HCT116 (cell line): ENCODE results near the gene RAB3B. TPM values are rescaled to one million over a fixed set of nuclear protein-coding genes. Genes with fewer than 3 reads are reported as not detected.

Experiments
- ATAC-seq: fragments of 200-7000 bp; cut with Tn5 transposase; 2 replicates; pipeline ENCODE4 v1.9.1; 2020; ENCODE audit warnings: mild to moderate bottlenecking, moderate library complexity
- BruUV-seq: library from RNA; stranded (reverse); fragments of 400-500 nt; replicated peaks from 2 replicates; lab custom pipeline; 2021; lab: Mats Ljungman, UMichigan
- CTCF ChIA-PET: fragments of 300-600 bp; sonication (Branson Sonifier 250); formaldehyde crosslinking; loops from one replicate; lab custom pipeline; 2021; ENCODE audit warnings: antibody characterized with exemption; lab: Charles Lee
- POLR2A ChIA-PET: fragments of 300-600, 350-600 bp; sonication (Branson Sonifier 250); formaldehyde crosslinking; loops from one replicate; lab custom pipeline; 2021; ENCODE audit warnings: antibody characterized with exemption; lab: Charles Lee
- RAD21 ChIA-PET, 2 experiments: fragments of 300-600 bp; sonication (Branson Sonifier 250); formaldehyde crosslinking; loops; one replicate each; lab custom pipeline; 2023; ENCODE audit warnings: low total read pairs in 2 of 2; ENCODE audit not compliant: uncharacterized antibody in 2 of 2, unreplicated experiment in 2 of 2, low non-redundant PET in 1 of 2; lab: Charles Lee
- DNase-seq: peaks from one replicate; pipeline ENCODE4 v3.0.0-alpha.2; 2010; ENCODE audit warnings: low read depth, low spot score
- H2AFZ ChIP-seq: fragments of 200-600 bp; shearing (Covaris generic), sonication (generic); 2 replicates; pipeline ENCODE4 v1.6.1; 2017; ENCODE audit warnings: low read depth, mixed run types, mixed read lengths, antibody characterized with exemption, low read length; ENCODE audit not compliant: poor library complexity, severe bottlenecking
- H3K27ac ChIP-seq: 2 replicates; pipeline ENCODE4 v1.5.1; 2012; ENCODE audit warnings: low read depth, low read length
- H3K27me3 ChIP-seq: fragments of 200-600 bp; sonication (generic); 2 replicates; pipeline ENCODE4 v1.6.1; 2016; ENCODE audit warnings: mixed run types, low read length, mixed read lengths; ENCODE audit not compliant: insufficient read depth
- H3K36me3 ChIP-seq, 2 experiments: fragments of 200-500 bp in 1 of 2; fragments of 200-600 bp in 1 of 2; sonication (Bioruptor generic) in 1 of 2; sonication (generic) in 1 of 2; 2 replicates each; pipeline versions ENCODE4 v1.5.1 to v1.6.1; 2014 to 2016; ENCODE audit warnings: low read length in 2 of 2, inconsistent platforms in 1 of 2, mixed read lengths in 1 of 2, mixed run types in 1 of 2; ENCODE audit not compliant: insufficient read depth in 2 of 2, control insufficient read depth in 1 of 2
- H3K4me1 ChIP-seq, 2 experiments: fragments of 200-600 bp in 1 of 2; sonication (generic) in 1 of 2; 2 replicates each; pipeline versions ENCODE4 v1.5.1 to v1.6.1; 2012 to 2017; ENCODE audit warnings: low read length in 2 of 2, inconsistent platforms in 1 of 2, mild to moderate bottlenecking in 1 of 2, mixed read lengths in 1 of 2, mixed run types in 1 of 2, moderate library complexity in 1 of 2; ENCODE audit not compliant: insufficient read depth in 2 of 2, control insufficient read depth in 1 of 2
- H3K4me2 ChIP-seq: fragments of 200-600 bp; sonication (generic); 2 replicates; pipeline ENCODE4 v1.6.1; 2017; ENCODE audit warnings: mixed run types, low read length, mixed read lengths
- H3K4me3 ChIP-seq, 2 experiments: fragments of 200-600 bp in 1 of 2; sonication (generic) in 1 of 2; replicated peaks in 1 of 2; 2 replicates each; pipeline ENCODE4 v1.5.1; 2011 to 2016; ENCODE audit warnings: low read length in 2 of 2, control low read depth in 1 of 2, low read depth in 1 of 2, mild to moderate bottlenecking in 1 of 2, mixed read lengths in 1 of 2, mixed run types in 1 of 2
- H3K79me2 ChIP-seq: fragments of 200-600 bp; sonication (generic); 2 replicates; pipeline ENCODE4 v1.6.1; 2017; ENCODE audit warnings: mild to moderate bottlenecking, mixed run types, low read length, moderate library complexity, mixed read lengths; ENCODE audit not compliant: insufficient read depth
- H3K9ac ChIP-seq: fragments of 200-600 bp; sonication (generic); 2 replicates; pipeline ENCODE4 v1.6.1; 2016; ENCODE audit warnings: low read length, mixed read lengths
- H3K9me2 ChIP-seq: fragments of 200-600 bp; sonication (generic), shearing (Covaris generic); 2 replicates; pipeline ENCODE4 v1.6.1; 2017; ENCODE audit warnings: mixed run types, mild to moderate bottlenecking, moderate library complexity; ENCODE audit not compliant: insufficient read depth
- H3K9me3 ChIP-seq, 2 experiments: fragments of 200-500 bp in 1 of 2; fragments of 200-600 bp in 1 of 2; sonication (Bioruptor generic) in 1 of 2; sonication (generic) in 1 of 2; 2 replicates each; pipeline ENCODE4 v1.6.1; 2014 to 2017; ENCODE audit warnings: low read length in 2 of 2, mixed read lengths in 2 of 2, inconsistent platforms in 1 of 2, low read depth in 1 of 2, mild to moderate bottlenecking in 1 of 2, mixed run types in 1 of 2, moderate library complexity in 1 of 2; ENCODE audit not compliant: control insufficient read depth in 1 of 2, insufficient read depth in 1 of 2
- H4K20me1 ChIP-seq: fragments of 200-600 bp; sonication (generic), shearing (Covaris generic); 2 replicates; pipeline ENCODE4 v1.6.1; 2017; ENCODE audit warnings: mixed run types, mild to moderate bottlenecking, moderate library complexity; ENCODE audit not compliant: insufficient read depth
- CBX3 ChIP-seq: IDR thresholded peaks from 2 replicates; pipeline ENCODE4 v1.6.1; 2012; ENCODE audit warnings: low read depth
- CEBPB ChIP-seq: IDR thresholded peaks from 2 replicates; pipeline ENCODE4 v1.6.1; 2012; ENCODE audit warnings: low read depth
- EGR1 ChIP-seq: IDR thresholded peaks from 2 replicates; pipeline ENCODE4 v1.6.1; 2012; ENCODE audit warnings: low read depth
- ELF1 ChIP-seq: IDR thresholded peaks from 2 replicates; pipeline ENCODE4 v1.6.1; 2012; ENCODE audit warnings: low read depth, borderline replicate concordance
- EZH2 ChIP-seq: fragments of 200-600 bp; sonication (generic); IDR thresholded peaks from 2 replicates; pipeline ENCODE4 v1.6.1; 2017; ENCODE audit warnings: antibody characterized with exemption, mixed run types
- FOSL1 ChIP-seq: IDR thresholded peaks from 2 replicates; pipeline ENCODE4 v1.6.1; 2012; ENCODE audit warnings: low read depth
- JUND ChIP-seq: IDR thresholded peaks from 2 replicates; pipeline ENCODE4 v1.6.1; 2012
- POLR2A ChIP-seq: IDR thresholded peaks from 2 replicates; pipeline ENCODE4 v1.7.0; 2011; ENCODE audit warnings: borderline replicate concordance; ENCODE audit not compliant: insufficient read depth, insufficient read length; ENCODE audit errors: extremely low read depth
- SP1 ChIP-seq: IDR thresholded peaks from 2 replicates; pipeline ENCODE4 v1.6.1; 2012; ENCODE audit warnings: low read depth
- TCF7L2 ChIP-seq: IDR thresholded peaks from 2 replicates; pipeline ENCODE4 v1.7.0; 2011; ENCODE audit warnings: borderline replicate concordance, inconsistent platforms; ENCODE audit not compliant: insufficient read depth, insufficient read length; ENCODE audit errors: extremely low read depth
- ZNF274 ChIP-seq: fragments of 200-500 bp; sonication (Bioruptor generic); IDR thresholded peaks from 2 replicates; pipeline ENCODE4 v1.6.1; 2014; ENCODE audit warnings: mild to moderate bottlenecking, low read depth, low read length, inconsistent platforms
- intact Hi-C: fragments of 100-400 bp; cut with micrococcal nuclease; formaldehyde crosslinking; loops from 2 replicates; pipeline ENCODE4 v1.10.0; 2022
- total RNA-seq: library from RNA; stranded (reverse); gene quantifications from one replicate; pipeline ENCODE4 v1.2.1, GENCODE V29; 2021; ENCODE audit not compliant: unreplicated experiment
- TF ChIP-seq, protein P1 (sequence below): IDR thresholded peaks from 2 replicates; pipeline ENCODE4 v1.6.1; 2012
- TF ChIP-seq, protein P2 (sequence below): IDR thresholded peaks from 2 replicates; pipeline ENCODE4 v1.6.1; 2012
- TF ChIP-seq, protein P3 (sequence below), 3 experiments: fragments of 200-600 bp in 1 of 3; sonication (generic) in 1 of 3; IDR thresholded peaks in 2 of 3; conservative IDR thresholded peaks in 1 of 3; 2 replicates each; pipeline ENCODE4 v1.5.1; 2012 to 2017; ENCODE audit warnings: low read depth in 2 of 3, low read length in 2 of 3, antibody characterized with exemption in 1 of 3, borderline replicate concordance in 1 of 3, control low read depth in 1 of 3, mild to moderate bottlenecking in 1 of 3, mixed read lengths in 1 of 3, mixed run types in 1 of 3, moderate library complexity in 1 of 3; ENCODE audit not compliant: insufficient read depth in 1 of 3

Gene RAB3B
- total RNA-seq, 1 experiment from 2014 or later = 15.1 TPM

DNA sequence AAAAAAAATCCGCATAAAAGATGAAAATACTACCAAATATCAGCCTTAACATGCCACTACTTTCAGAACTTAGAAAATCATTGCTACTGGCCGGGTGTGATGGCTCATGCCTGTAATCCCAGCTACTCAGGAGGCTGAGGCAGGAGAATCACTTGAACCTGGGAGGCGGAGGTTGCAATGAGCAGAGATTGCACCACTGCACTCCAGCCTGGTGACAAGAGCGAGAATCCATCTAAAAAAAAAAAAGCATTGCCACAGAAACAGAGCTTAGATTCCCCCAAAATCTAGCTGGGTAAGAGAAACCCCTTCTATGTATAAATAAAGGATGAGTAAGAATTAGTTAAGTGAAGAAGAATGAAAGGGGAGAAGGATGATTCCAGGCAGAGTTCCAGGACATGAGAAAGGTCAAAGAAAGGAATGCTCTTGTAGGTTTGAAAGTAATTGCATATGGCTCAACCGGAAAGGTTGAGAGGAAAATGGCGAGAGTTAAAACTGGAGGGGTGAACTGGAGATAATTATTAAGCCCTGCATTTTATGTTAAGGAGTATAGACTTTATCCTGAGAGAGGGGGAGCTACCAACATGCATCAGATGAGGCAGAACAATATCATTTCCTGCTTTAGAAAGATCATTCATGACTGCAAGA lies 92.3 kb downstream of the RAB3B start:
- POLR2A ChIA-PET = interaction anchor here (1.5 kb wide), 1 partner anchor 19 kb away, joined by 4 read pairs; no protein-coding TSS in a partner anchor
- Histone ChIP-seq H3K9me3 (no peaks in the 10 kb centered on the region), H3K9ac (peak overlapping the region; percentile 38), H3K36me3 (no peaks in the 10 kb centered on the region), H3K9me2 (no peaks in the 10 kb centered on the region), H3K4me2 (peak overlapping the region; percentile 72), H3K27ac (peak overlapping the region; percentile 24; the same call in 1 of the 2 replicates), H3K4me1 (peaks cover 14 to 37% of the 10 kb centered on the region in 2 experiments), H3K27me3 (no peaks in the 10 kb centered on the region), H4K20me1 (no peaks in the 10 kb centered on the region), H2AFZ (no peak overlapping the region), H3K79me2 (no peaks in the 10 kb centered on the region), H3K4me3 (peak overlapping the region in 1 of 2 experiments; percentile 25; a peak in 2 of 4 replicates)
- TF ChIP-seq EGR1 (no peak), JUND (peak; percentile 13; the same call in 1 of the 2 replicates), CBX3 (peak; percentile 28; the same call in 1 of the 2 replicates), FOSL1 (0 out of 2 replicates have a peak, but pooled peaks have one; percentile 18), ELF1 (no peak), TCF7L2 (no peak)
- TF ChIP-seq, protein P1, sequence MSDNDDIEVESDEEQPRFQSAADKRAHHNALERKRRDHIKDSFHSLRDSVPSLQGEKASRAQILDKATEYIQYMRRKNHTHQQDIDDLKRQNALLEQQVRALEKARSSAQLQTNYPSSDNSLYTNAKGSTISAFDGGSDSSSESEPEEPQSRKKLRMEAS = no peak
- intact Hi-C loops = loop anchor here (10.0 kb wide), 1 partner anchor 447 kb away; no protein-coding TSS in a partner anchor
- ATAC-seq = peak; percentile 48; the same call in 1 of the 2 replicates
- CTCF ChIA-PET = interaction anchor here (0.8 to 2.7 kb wide), 6 partner anchors 11 to 788 kb away, joined by 3 to 16 read pairs (median 4); no protein-coding TSS in a partner anchor
- BruUV-seq = no TSS peak
- RAD21 ChIA-PET = interaction anchor here (0.7 to 0.8 kb wide), 2 partner anchors 104 kb away, joined by 3 read pairs; no protein-coding TSS in a partner anchor
- no peak for DNase-seq

DNA sequence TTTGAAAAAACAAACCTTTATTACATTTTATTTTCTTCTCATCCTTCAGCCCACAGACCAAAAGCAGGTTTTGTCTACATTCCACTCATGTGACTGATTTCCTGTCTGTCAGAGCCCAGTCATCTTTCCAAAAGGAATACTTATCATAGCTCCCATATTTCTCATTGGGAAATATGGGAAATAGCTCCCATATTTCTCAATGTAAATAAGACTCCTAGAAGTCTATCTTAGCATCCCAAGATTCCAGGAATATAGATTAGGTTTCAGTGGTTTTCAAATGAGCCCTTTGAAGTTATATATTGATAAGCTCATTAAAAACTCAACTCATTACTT lies 92.8 kb downstream of the RAB3B start:
- ATAC-seq (peak; percentile 64), DNase-seq (peak; percentile 47)
- no TSS peak for BruUV-seq
- Histone ChIP-seq H3K9ac (peak overlapping the region; percentile 38), H2AFZ (no peak overlapping the region), H3K9me2 (no peaks in the 10 kb centered on the region), H3K9me3 (no peaks in the 10 kb centered on the region), H3K36me3 (no peaks in the 10 kb centered on the region), H3K79me2 (no peaks in the 10 kb centered on the region), H3K4me2 (peak overlapping the region; percentile 72), H3K27me3 (no peaks in the 10 kb centered on the region), H3K4me3 (peak overlapping the region in 1 of 2 experiments; percentile 25; a peak in 2 of 4 replicates), H3K4me1 (peaks cover 14 to 37% of the 10 kb centered on the region in 2 experiments), H4K20me1 (no peaks in the 10 kb centered on the region), H3K27ac (peak overlapping the region; percentile 24; the same call in 1 of the 2 replicates)
- peak; percentile 89 for TF ChIP-seq FOSL1
- peak; percentile 58; the same call in 1 of the 2 replicates for TF ChIP-seq CEBPB
- no peak for TF ChIP-seq ZNF274
- peak; percentile 68 for TF ChIP-seq JUND
- 0 out of 2 replicates have a peak, but pooled peaks have one; percentile 11 for TF ChIP-seq CBX3
- TF ChIP-seq, protein P1 = 0 out of 2 replicates have a peak, but pooled peaks have one; percentile 11
- TF ChIP-seq SP1 = peak; percentile 71
- no peak for TF ChIP-seq POLR2A
- TF ChIP-seq, protein P2, sequence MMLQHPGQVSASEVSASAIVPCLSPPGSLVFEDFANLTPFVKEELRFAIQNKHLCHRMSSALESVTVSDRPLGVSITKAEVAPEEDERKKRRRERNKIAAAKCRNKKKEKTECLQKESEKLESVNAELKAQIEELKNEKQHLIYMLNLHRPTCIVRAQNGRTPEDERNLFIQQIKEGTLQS = no peak
- no peak for TF ChIP-seq EZH2
- TF ChIP-seq, protein P3, sequence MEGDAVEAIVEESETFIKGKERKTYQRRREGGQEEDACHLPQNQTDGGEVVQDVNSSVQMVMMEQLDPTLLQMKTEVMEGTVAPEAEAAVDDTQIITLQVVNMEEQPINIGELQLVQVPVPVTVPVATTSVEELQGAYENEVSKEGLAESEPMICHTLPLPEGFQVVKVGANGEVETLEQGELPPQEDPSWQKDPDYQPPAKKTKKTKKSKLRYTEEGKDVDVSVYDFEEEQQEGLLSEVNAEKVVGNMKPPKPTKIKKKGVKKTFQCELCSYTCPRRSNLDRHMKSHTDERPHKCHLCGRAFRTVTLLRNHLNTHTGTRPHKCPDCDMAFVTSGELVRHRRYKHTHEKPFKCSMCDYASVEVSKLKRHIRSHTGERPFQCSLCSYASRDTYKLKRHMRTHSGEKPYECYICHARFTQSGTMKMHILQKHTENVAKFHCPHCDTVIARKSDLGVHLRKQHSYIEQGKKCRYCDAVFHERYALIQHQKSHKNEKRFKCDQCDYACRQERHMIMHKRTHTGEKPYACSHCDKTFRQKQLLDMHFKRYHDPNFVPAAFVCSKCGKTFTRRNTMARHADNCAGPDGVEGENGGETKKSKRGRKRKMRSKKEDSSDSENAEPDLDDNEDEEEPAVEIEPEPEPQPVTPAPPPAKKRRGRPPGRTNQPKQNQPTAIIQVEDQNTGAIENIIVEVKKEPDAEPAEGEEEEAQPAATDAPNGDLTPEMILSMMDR (IDR thresholded peaks at IDR 0.05 in 2 of 3, conservative IDR thresholded peaks at IDR 0.05 in 1 of 3; ENCODE audit: borderline replicate concordance in 1 of 3, insufficient read depth in 1 of 3, low read depth in 2 of 3, low read length in 2 of 3) = no peak
- ChIA-PET POLR2A (interaction anchor here (1.5 kb wide), 2 partner anchors 11 to 18 kb away, joined by 4 read pairs; no protein-coding TSS in a partner anchor), CTCF (interaction anchor here (0.8 to 2.7 kb wide), 7 partner anchors 10 to 108 kb away, joined by 3 to 16 read pairs (median 4); no protein-coding TSS in a partner anchor), RAD21 (interaction anchor here (0.7 to 0.8 kb wide), 2 partner anchors 104 kb away, joined by 3 read pairs; no protein-coding TSS in a partner anchor)
- intact Hi-C loops = loop anchor here (1.0 to 10.0 kb wide), 3 partner anchors 105 to 787 kb away; no protein-coding TSS in a partner anchor
